Liver (tissue), 3 donors: ENCODE measurements around the gene ZKSCAN5.
"Not testable (repeated sequence)": the region's sequence is repeated elsewhere in the genome, so short reads cannot be mapped to it uniquely, and the experiment has no call there.

ENCODE experiments used
- CTCF ChIP-seq: fragments of 150-350 bp; IDR thresholded peaks from 2 replicates; pipeline ENCODE4 v1.5.1; 2017; ENCODE audit warnings: improper control_type of control experiment, low read depth, low read length; ENCODE audit not compliant: missing input control
- EGR1 ChIP-seq, 2 donors: IDR thresholded peaks; 2 replicates each; pipeline ENCODE4 v1.6.1; 2016 to 2018; ENCODE audit warnings: antibody characterized with exemption in 2 of 2, low read depth in 2 of 2
- GABPA ChIP-seq, 2 donors: IDR thresholded peaks in 1 of 2; conservative IDR thresholded peaks in 1 of 2; 2 replicates each; pipeline ENCODE4 v1.6.1; 2016; ENCODE audit warnings: antibody characterized with exemption in 2 of 2, mild to moderate bottlenecking in 1 of 2, moderate library complexity in 1 of 2
- JUND ChIP-seq, 2 donors: IDR thresholded peaks; 2 replicates each; pipeline ENCODE4 v1.6.1; 2016; ENCODE audit warnings: antibody characterized with exemption in 2 of 2
- MAX ChIP-seq: IDR thresholded peaks from 2 replicates; pipeline ENCODE4 v1.6.1; 2016; ENCODE audit warnings: antibody characterized with exemption
- NR2F2 ChIP-seq: IDR thresholded peaks from 2 replicates; pipeline ENCODE4 v1.6.1; 2016; ENCODE audit warnings: antibody characterized with exemption
- RAD21 ChIP-seq, 2 donors: IDR thresholded peaks; 2 replicates each; pipeline ENCODE4 v1.6.1; 2016; ENCODE audit warnings: antibody characterized with exemption in 2 of 2, mild to moderate bottlenecking in 2 of 2
- REST ChIP-seq: IDR thresholded peaks from 2 replicates; pipeline ENCODE4 v1.6.1; 2016; ENCODE audit warnings: antibody characterized with exemption, mild to moderate bottlenecking
- RXRA ChIP-seq, 2 donors: IDR thresholded peaks; 2 replicates each; pipeline ENCODE4 v1.6.1; 2017 to 2018; ENCODE audit warnings: antibody characterized with exemption in 2 of 2, mild to moderate bottlenecking in 1 of 2
- SP1 ChIP-seq: IDR thresholded peaks from 2 replicates; pipeline ENCODE4 v1.6.1; 2018; ENCODE audit warnings: antibody characterized with exemption, mild to moderate bottlenecking
- YY1 ChIP-seq: IDR thresholded peaks from 2 replicates; pipeline ENCODE4 v1.6.1; 2016; ENCODE audit warnings: antibody characterized with exemption, mild to moderate bottlenecking
- ZBTB33 ChIP-seq: IDR thresholded peaks from 2 replicates; pipeline ENCODE4 v1.6.1; 2016; ENCODE audit warnings: antibody characterized with exemption
- donor health status: healthy.
- donor health status: healthy.

GRCh38 chr7:99549545-99549944 is 45.1 kb downstream of the ZKSCAN5 start:
- TF ChIP-seq CTCF; RXRA (IDR thresholded peaks at IDR 0.05); ZBTB33; GABPA (IDR thresholded peaks at IDR 0.05 in 1 of 2, conservative IDR thresholded peaks at IDR 0.05 in 1 of 2); YY1; MAX; RAD21 (IDR thresholded peaks at IDR 0.05); NR2F2; JUND (IDR thresholded peaks at IDR 0.05); EGR1 (IDR thresholded peaks at IDR 0.05; ENCODE audit: low read depth in 2 of 2); SP1; REST: not testable (repeated sequence)
